ENCODE data around the gene EFCAB9.
"Not testable (repeated sequence)": the region's sequence is repeated elsewhere in the genome, so short reads cannot be mapped to it uniquely, and the experiment has no call there.

Gene EFCAB9

DNA sequence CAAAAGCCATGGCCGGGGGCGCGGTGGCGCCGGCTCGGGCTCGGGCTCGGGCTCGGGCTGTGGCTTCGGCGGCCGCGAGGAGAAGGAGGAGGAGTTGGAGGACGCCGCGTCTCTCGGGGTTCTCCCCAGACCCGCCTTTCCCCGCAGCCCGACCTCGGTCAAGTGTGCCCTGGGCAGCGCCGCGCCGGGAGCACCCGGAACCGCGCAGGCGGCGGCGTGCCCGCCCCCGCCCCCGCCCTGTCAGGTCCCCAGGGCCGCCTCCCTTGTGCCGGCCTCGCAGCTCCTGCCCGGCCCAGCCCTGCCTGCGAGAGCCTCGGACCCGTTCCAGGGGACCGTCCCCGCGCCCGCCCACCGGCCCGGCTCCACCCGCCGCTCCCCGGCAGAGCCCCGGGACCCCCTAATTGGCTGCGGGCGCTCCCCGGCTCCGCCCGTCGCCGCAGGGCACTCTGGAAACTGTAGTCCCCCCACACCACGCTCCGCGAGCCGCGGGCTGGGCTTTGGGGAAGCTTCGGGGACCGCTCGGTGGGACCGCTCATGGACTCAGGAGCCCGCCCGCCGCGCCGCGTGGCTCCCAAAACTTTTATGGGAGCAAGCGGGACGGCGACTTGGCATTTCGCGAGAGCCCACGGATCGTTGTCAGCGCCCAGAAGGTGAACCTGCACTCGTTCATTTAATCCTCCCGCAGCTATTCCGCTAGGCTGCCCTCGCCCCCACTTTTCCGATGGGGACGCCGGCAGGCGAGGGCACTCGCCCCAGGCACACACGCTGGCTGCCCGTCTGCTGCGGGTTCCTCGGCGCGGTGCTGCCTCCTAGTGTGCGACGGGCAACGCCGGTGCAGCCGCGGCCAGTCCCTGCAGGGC lies 5.7 kb upstream of the EFCAB9 start, which contains the start of gene STK10:
Gene STK10 (minus strand): TSS at position 192 of the 860 bp plus-strand sequence. CDS start 182 bp downstream, at position 10.
- DNase-seq (ENCODE audit: low read depth in 1 of 2, low spot score in 1 of 2): peak; percentile 78 to 81

DNA sequence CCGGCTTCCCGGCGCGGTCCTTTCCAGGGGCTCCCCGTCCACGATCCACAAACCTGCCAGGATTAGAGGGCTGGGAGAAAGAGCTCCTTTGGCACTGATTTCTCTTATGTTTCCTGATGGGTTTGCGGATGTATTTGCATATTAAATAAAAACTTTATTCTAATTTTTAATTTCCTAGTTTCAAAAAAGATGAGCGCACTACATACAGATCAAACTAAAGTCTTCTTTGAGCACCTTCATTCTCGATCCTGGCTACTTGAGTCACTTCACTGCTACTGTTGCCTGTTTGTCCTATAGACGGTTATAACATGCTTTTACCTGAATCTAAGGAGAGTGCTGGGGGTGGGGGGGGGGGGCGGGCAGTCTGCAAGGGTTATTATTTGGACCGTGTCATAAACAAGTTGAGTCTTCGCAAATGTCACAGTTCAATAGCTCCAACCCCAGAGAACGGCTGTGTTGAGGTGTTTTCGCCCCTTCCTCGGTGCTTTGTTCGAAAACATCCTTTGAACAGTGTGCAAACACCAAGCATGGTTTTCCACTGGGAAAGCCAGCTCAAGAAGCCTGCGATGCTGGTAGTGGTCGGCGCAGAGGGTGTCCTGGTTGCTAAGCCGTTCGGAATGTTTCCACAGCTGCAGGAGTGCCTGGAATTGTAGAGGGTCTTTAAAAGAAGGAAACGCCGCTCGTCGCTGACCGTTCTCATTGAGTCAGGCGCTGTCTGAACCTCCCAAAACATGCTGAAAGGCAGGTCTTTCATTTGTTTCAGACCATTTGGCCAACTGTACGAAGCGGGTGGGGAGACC lies 4.9 kb upstream of the EFCAB9 start:
- DNase-seq (ENCODE audit: low read depth in 1 of 2, low spot score in 1 of 2): no peak

DNA sequence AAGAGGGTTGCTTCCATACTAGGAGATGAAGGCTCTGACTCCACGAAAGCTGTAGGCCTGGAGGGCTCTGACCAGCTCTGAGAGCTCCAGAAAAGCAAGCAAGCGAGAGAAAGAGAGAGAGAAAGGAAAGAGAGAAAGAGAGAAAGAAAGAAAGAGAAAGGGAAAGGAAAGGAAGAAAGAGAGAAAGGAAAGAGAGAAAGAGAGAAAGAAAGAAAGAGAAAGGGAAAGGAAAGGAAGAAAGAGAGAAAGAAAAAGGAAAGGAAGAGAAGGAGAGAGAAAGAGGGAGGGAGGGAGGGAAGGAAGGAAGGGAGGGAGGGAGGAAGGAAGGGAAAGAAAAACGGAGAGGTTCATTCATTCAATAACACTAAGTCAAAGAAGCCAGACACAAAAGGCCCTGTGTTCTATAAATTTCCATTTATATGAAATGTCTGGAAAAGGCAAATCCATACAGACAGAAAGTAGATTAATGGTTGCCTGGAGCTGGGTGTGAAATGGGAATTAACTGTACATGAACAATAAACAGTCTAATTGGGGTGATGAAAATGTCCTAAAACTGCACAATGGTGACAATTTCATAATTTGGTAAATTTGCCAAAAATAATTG lies 4.2 kb upstream of the EFCAB9 start:
- no peak for DNase-seq (ENCODE audit: low read depth in 1 of 2, low spot score in 1 of 2)

DNA sequence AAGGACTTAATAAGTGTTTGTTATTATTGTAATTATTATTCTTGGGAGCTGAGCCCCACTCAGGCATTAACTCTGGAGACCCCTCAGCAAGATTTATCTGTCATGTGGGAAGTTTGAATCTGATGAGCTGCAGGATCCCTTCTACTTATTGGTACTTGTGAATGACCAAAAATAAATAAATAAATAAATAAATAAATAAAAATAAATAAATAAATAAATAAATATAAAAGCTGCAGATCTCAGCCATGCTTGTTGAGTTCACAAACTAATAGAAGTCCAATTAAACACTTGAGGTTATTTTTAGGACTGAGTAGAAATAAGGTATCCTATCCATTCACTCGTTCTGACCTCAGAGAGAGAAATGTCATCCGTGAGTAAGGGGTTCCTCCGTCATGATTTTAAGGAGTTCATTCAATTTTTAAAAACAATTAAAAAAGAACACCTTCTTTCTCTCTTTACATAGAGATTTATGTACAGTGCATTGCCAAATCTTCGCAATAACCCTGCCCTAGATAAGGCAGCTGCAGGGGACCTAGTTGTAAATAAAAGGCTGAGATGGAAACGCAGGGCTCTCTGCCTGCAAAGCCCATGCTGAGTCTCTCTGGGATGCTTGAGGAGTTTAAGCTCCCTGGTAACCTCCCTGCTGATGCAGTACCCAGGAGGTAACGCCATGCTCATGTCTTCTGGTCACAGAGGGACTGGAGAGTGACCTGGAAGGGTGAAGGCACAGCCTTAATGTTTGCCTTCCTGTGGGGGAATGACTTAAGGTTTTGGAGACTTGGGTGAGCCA lies 1.2 kb downstream of the EFCAB9 start:
- no peak for DNase-seq (ENCODE audit: low read depth in 1 of 2, low spot score in 1 of 2)

DNA sequence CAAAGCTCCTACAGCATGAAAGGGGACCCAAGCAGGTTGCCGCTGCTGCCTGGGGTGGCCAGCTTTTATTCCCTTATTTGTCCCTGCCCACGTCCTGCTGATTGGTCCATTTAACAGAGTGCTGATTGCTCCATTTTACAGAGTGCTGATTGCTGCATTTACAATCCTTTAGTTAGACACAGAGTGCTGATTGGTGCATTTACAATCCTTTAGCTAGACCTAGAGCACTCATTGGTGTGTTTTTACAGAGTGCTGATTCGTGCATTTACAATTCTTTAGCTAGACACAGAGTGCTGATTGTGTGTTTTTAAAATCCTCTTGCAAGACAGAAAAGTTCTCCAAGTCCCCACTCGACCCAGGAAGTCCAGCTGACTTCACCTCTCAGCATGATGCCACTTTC lies 3.8 kb downstream of the EFCAB9 start:
- DNase-seq (ENCODE audit: low read depth in 1 of 2, low spot score in 1 of 2): not testable (repeated sequence)

DNA sequence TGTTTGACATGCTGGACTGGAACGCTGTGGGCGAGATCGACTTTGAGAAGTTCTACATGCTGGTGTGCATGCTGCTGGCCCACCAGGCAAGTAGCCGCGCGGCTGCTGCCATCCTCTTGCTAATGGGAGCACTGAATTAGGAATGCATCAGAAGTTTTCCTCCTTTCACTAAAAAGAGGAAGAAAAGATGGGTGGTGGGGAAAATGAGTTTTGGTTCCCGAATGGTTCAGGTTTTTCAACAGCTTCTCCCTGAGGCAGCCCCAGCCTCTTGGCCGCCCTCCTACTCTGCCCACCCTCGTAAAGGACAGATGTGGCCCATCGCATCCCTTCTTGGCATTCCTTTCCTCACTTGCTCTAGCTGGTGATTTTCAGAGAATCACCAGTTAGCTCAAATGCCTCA lies 5.5 kb downstream of the EFCAB9 start:
- no peak for DNase-seq (ENCODE audit: low read depth in 1 of 2, low spot score in 1 of 2)

DNA sequence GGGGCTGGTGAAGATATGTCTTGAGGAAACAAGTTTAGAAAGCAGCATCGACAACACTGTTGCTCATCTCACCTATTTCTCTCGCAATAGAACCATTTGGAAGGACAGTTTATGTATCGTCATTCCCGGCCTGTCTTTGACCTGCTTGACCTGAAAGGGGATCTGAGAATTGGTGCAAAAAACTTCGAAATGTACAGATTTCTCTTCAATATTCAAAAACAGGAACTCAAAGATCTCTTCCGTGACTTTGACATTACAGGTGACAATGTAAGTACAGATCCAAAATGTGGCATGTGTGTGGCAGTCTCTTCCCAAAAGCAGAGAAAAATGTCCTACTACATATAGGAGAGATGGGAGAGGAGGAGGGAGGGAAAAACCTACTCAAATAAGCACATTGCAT lies 6.5 kb downstream of the EFCAB9 start:
- DNase-seq (ENCODE audit: low read depth in 1 of 2, low spot score in 1 of 2): no peak

DNA sequence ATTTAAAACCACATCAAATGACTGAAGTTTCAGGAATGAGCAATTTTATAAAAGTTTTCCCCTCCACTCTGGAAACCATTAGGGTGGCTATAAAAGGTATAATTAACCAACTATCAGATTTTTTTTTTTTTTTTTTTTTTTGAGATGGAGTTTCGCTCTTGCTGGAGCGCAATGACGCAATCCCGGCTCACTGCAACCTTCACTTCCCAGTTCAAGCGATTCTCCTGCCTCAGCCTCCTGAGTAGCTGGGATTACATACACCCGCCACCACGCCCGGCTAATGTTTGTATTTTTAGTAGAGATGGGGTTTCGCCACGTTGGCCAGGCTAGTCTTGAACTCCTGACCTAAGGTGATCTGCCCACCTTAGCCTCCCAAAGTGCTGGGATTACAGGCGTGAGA lies 12.0 kb downstream of the EFCAB9 start:
- not testable (repeated sequence) for DNase-seq (ENCODE audit: low read depth in 1 of 2, low spot score in 1 of 2)

DNA sequence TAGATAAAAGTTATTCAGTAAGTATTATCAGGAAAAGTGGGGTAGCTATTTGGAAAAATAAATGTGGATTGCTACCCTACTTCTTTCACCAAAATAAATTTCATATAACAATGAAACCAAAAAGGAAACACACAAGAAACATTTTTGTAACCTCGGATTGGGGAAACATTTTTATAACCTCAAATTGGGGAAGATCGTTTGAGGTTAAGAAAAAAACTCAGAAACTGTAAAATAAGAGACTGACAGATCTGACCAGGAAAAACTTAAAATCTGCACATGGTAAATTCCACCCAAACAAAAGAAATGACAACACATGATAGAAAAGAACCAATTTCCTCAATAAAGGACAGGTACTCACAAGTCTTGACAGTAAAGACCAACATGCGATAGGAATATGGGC lies 13.5 kb downstream of the EFCAB9 start:
- no peak for DNase-seq (ENCODE audit: low read depth in 1 of 2, low spot score in 1 of 2)

DNA sequence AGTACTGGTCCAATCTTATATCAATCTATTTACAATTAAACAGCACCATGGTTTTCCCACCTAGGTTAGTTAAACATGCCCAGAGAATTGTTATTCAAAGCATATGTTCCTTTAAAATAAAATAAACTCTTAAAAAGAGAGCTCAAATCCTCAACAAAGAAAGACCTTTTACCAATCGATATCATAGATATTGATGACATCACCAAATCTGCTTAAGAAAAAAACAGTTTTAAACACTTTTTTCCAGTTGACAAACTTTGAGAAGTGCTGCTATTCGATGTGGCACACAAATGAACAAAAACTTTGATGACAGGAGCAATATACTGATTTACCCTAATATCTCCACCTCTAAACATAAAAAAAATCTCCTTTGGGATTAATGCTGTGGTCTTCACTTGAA lies 15.7 kb downstream of the EFCAB9 start:
- no peak for DNase-seq (ENCODE audit: low read depth in 1 of 2, low spot score in 1 of 2)

DNA sequence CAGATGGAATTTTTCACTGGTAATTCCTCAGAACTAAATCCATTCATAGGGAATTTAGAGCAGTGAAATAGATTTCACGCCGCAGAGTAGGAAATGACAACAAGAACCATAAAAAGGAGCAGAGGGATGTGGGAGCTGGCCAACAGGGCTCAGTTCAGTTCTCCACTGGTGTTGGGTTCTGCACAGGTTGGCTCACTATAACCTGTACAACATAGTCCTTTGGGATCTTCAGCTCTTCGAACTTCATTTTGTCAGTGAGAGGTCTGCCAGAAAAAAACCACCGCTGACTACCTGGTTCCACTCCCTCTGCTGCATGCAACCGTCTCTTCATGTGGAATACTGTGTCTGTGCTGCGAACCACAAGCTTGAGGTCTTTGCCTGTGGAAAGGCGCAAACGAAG lies 17.7 kb downstream of the EFCAB9 start:
- no peak for DNase-seq (ENCODE audit: low read depth in 1 of 2, low spot score in 1 of 2)

DNA sequence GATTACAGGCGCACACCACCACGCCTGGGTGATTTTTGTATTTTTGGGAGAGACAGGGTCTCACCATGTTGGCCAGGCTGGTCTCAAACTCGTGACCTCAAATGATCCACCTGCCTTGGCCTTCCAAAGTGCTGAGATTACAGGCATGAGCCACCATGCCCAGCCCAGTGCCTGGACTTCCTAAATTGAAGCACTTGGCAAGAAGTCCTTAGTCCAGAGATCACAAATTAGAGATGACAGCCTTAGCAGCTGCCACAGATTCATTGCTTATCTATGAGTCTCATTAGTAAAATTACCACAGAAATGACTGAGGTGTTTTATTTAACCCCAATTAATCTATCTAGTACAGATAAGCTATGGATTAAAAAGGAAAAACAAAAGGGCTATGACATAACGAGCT lies 19.2 kb downstream of the EFCAB9 start:
- no peak for DNase-seq (ENCODE audit: low read depth in 1 of 2, low spot score in 1 of 2)

DNA sequence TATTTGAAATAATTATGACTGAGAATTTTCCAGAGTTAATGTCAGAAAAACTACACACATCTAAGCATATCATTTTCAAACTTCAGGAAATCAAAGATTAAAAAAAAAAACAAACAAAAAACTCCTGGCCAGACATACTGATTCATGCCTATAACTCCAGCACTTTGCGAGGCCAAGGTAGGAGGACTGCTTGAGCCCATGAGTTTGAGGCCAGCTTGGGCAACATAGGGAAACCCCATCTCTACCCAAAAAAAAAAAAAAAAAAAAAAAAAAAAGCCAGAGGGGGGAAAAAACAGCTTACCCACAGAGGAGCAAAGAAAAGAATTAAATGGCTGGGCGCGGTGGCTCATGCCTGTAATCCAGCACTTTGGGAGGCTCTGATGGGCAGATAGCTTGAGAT lies 22.4 kb downstream of the EFCAB9 start:
- no peak for DNase-seq (ENCODE audit: low read depth in 1 of 2, low spot score in 1 of 2)

DNA sequence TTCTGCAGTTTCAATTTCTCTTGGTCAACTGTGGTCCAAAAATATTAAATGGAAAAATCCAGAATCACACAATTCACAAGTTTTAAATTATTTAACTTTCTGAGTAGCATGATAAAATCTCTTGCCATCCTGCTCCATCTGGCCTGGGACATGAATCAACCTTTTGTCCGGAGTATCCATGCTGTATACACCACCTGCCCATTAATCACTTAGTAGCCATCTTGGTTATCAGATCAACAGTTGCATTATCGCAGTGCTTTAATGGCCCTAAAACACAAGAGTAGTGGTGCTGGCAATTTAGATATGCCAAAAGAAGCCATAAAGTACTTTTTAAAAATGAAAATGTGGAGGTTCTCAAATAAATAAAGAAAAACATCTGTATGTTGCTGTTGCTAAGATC lies 25.3 kb downstream of the EFCAB9 start:
- DNase-seq (ENCODE audit: low read depth in 1 of 2, low spot score in 1 of 2): no peak

DNA sequence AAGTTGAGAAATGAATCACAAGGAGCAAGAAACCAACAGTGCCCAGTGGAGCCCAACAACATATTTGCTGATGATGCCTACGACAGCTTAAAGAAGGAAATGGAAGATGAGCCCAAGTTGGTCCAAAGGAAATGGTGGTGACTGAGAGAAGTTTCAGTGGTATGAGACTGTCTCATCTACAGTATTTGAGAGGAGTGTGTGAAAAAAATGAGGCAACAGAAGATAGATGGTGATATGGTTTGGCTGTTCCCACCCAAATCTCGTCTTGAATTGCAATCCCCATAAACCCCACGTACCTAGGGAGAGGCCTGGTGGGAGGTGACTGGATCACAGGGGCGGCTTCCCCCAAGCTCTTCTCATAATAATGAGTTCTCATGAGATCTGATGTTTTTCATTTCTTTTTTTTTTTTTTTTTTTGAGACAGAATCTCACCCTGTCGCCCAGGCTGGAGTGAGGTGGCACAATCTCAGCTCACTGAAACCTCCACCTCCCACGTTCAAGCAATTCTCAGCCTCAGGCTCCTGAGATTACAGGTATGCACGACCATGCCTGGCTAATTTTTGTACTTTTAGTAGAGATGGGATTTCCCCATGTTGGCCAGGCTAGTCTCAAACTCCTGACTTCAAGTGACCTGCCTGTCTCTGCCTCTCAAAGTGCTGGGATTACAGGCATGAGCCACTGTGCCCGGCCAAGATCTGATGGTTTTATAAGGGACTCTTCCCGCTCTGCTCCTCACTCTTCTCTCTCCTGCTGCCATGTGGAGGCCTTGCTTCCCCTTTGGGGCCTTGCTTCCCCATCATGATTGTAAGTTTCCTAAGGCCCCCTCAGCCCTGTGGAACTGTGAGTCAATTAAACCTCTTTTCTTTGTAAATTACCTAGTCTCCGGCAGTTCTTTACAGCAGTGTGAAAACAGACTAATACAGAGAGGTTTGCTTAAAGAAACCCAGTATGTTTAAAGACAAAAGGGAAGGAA lies 30.2 kb downstream of the EFCAB9 start:
- DNase-seq (ENCODE audit: low read depth in 1 of 2, low spot score in 1 of 2): peak in 1 of 2 donors; percentile 22

DNA sequence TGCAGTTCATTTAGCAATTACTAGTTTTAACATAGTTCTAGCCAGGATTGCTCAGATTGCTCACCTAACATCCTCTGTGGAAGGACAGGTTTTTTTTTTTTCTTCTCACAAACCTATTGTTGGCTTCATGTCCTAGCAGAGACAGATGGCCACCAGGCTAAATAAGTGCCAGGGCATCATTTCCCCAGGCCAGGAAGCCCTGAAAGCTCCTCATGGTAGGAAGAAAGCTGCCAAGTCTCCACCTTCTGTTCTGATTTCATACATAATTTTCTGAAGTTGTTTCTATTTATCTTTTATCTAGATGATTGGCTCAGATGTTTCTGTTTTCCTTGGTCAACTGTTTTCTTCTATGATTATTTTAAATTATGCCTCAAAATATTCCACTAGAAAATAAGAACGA lies 31.0 kb downstream of the EFCAB9 start:
- DNase-seq (ENCODE audit: low read depth in 1 of 2, low spot score in 1 of 2): no peak

DNA sequence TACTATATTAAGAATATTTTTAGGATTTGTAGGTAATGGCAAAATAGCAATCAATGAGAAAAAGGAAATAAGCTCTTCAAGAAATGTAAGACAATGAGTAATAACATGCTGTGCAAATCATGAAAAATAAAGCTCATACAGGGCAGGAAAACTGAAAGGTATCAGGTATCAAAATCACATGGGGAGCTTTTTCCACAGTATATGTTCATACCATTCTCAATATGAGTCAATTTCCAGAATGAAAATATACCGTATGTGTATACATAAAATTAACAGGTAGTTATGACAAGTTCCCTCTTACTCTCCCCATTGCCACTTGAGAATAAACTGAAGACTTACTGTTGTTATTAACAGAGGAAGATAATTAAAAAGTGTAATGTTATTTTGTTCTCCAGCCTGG lies 35.9 kb downstream of the EFCAB9 start:
- no peak for DNase-seq (ENCODE audit: low read depth in 1 of 2, low spot score in 1 of 2)

DNA sequence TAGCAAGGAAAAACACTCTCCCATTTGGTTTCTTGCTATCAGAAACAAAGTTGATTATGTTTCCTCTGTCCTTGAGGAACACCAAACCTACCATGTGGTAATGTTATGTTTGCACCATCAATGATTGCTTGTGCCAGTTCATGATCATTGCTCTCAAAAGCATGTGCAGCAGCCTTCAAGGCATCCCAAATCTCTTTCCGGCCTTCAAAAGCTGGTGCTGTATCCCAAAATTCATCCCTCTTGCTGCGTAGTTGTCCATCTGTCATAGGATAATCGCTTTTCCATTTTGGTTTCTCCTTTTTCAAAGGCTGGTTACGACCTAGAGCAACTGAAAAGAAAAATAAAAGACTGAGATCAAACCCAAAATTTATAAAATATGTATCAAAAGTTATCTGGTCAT lies 40.1 kb downstream of the EFCAB9 start:
- DNase-seq (ENCODE audit: low read depth in 1 of 2, low spot score in 1 of 2): no peak

DNA sequence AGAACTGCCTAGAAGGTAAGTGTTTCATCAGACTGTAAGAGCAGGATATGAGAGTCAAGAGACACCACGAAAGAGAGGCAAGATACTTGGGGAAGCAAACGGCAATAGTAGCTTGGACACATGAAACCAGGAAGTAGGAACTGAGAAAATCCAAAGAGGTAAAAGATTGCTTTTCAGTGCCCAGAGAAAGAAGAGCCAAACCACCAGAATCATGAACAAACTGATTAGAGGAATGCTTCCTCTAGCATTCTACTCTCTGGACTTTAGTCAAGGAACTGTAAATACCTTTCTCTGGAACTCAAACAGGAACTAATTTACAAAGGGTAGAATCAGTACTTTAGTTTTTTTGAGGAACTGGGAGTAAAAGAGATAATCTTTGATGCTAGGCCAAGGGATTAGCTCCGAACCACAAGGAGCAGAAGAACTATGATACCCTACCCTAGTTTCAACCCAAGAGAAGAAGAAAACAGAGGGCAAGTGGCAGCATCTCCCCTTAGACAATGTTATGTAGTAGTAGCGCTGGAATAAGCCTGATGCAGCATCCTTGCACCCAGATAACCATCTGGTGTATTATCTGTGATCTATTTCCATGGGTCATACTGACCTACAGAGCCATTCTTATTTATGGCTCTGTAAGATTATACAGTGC lies 41.3 kb downstream of the EFCAB9 start:
- no peak for DNase-seq (ENCODE audit: low read depth in 1 of 2, low spot score in 1 of 2)

All from stimulated activated CD4-positive, alpha-beta T cell treated with anti-CD3 and anti-CD28 coated beads, Interleukin-15, amount 100 ng/mL, for 1 hour (primary cell).